ENCODE data around the gene FBXO11. TPM values are rescaled to one million over a fixed set of nuclear protein-coding genes. Genes with fewer than 3 reads are reported as not detected.
A peak's percentile ranks its signal among the peaks of the same experiment; 100 is the strongest.

The FBXO11 gene
- polyA plus RNA-seq, 1 of the 3 experiments (the other 2 are of a cell fraction), result 26.6 TPM

DNA sequence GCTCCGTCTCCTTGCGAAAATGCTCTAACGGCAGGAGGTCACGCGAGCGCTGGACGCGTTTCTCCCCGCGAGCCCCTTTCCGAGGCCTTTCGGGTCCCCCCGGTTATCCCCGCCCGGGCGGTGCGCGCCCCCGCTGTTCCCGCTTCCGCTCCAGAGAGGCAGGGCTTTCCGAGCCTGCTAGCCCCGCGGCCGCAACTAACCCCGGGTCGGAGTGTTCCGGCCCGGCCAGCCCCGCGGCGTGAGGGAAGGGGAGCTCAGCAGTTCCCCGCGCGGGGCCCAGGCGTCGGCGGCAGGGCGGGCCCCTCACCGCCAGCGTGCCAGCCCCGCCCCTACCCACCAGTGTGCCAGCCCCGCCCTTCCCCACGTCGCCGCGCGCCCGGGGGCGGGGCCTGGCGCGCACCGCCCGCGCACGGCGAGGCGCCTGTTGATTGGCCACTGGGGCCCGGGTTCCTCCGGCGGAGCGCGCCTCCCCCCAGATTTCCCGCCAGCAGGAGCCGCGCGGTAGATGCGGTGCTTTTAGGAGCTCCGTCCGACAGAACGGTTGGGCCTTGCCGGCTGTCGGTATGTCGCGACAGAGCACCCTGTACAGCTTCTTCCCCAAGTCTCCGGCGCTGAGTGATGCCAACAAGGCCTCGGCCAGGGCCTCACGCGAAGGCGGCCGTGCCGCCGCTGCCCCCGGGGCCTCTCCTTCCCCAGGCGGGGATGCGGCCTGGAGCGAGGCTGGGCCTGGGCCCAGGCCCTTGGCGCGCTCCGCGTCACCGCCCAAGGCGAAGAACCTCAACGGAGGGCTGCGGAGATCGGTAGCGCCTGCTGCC, 123.4 kb downstream of the FBXO11 start, which contains the start of gene MSH6 (continued):
- TF ChIP-seq, protein P1, sequence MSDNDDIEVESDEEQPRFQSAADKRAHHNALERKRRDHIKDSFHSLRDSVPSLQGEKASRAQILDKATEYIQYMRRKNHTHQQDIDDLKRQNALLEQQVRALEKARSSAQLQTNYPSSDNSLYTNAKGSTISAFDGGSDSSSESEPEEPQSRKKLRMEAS (IDR thresholded peaks at IDR 0.05; ENCODE audit: low read depth), result peak; percentile 90; the same call in 1 of the 2 replicates
- peak; percentile 54; the same call in 1 of the 2 replicates for TF ChIP-seq RFX5 (IDR thresholded peaks at IDR 0.05; ENCODE audit: low read length)
- 0 out of 2 replicates have a peak, but pooled peaks have one; percentile 40 for TF ChIP-seq FOXJ3 (CRISPR knock-in tag; IDR thresholded peaks at IDR 0.05)
- TF ChIP-seq, protein P2, sequence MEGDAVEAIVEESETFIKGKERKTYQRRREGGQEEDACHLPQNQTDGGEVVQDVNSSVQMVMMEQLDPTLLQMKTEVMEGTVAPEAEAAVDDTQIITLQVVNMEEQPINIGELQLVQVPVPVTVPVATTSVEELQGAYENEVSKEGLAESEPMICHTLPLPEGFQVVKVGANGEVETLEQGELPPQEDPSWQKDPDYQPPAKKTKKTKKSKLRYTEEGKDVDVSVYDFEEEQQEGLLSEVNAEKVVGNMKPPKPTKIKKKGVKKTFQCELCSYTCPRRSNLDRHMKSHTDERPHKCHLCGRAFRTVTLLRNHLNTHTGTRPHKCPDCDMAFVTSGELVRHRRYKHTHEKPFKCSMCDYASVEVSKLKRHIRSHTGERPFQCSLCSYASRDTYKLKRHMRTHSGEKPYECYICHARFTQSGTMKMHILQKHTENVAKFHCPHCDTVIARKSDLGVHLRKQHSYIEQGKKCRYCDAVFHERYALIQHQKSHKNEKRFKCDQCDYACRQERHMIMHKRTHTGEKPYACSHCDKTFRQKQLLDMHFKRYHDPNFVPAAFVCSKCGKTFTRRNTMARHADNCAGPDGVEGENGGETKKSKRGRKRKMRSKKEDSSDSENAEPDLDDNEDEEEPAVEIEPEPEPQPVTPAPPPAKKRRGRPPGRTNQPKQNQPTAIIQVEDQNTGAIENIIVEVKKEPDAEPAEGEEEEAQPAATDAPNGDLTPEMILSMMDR (IDR thresholded peaks at IDR 0.05), result 0 out of 2 replicates have a peak, but pooled peaks have one; percentile 9
- peak; percentile 71; the same call in 1 of the 2 replicates for TF ChIP-seq SIN3A (IDR thresholded peaks at IDR 0.05; ENCODE audit: borderline replicate concordance, low read depth, low read length)
- TF ChIP-seq, protein P3, sequence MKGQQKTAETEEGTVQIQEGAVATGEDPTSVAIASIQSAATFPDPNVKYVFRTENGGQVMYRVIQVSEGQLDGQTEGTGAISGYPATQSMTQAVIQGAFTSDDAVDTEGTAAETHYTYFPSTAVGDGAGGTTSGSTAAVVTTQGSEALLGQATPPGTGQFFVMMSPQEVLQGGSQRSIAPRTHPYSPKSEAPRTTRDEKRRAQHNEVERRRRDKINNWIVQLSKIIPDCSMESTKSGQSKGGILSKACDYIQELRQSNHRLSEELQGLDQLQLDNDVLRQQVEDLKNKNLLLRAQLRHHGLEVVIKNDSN (IDR thresholded peaks at IDR 0.05; ENCODE audit: borderline replicate concordance, low read depth), result no peak
- TF ChIP-seq, protein P4, sequence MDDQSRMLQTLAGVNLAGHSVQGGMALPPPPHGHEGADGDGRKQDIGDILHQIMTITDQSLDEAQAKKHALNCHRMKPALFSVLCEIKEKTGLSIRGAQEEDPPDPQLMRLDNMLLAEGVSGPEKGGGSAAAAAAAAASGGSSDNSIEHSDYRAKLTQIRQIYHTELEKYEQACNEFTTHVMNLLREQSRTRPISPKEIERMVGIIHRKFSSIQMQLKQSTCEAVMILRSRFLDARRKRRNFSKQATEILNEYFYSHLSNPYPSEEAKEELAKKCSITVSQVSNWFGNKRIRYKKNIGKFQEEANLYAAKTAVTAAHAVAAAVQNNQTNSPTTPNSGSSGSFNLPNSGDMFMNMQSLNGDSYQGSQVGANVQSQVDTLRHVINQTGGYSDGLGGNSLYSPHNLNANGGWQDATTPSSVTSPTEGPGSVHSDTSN (IDR thresholded peaks at IDR 0.05), result no peak; the same call in 1 of the 2 replicates

DNA sequence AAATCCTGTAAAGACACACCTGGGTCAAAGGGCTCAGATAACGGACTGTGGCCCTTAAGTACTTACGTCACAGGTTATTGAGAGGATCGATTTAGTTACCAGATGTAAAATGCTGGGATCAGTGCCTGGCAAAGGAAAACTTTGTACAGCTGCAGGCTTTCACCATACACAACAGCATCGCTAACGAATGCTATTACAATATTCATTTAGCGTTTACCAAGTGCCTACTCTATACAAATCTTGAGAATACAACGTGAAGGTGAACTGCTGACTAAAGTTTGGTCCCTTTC, 124.0 kb downstream of the FBXO11 start:
- H3K4me3 ChIP-seq (ENCODE audit: low read depth in 2 of 2, low read length in 1 of 2), result peak overlapping the region; percentile 65 to 95
- H4K20me1 ChIP-seq (ENCODE audit: insufficient read depth), result peaks cover 33% of the 10 kb centered on the region
- peaks cover 2 to 13% of the 10 kb centered on the region in 2 experiments; a peak in 3 of 4 replicates for H3K4me1 ChIP-seq (ENCODE audit: control insufficient read depth in 1 of 2, insufficient read depth in 2 of 2, low read depth in 1 of 2, low read length in 1 of 2)
- 30% methylated on average over 7 of the region's 7 CpGs for WGBS (ENCODE audit: low lambda C conversion rate)
- no peaks in the 10 kb centered on the region for H3K9me3 ChIP-seq
- H2AFZ ChIP-seq (ENCODE audit: low read depth), result peak overlapping the region; percentile 95
- ChIA-PET CTCF (interaction anchor here (1.0 to 9.2 kb wide), 8 partner anchors 9 to 450 kb away, joined by 3 to 98 read pairs (median 4); no protein-coding TSS in a partner anchor), POLR2A (interaction anchor here (0.8 to 2.8 kb wide), 7 partner anchors 9 to 437 kb away, joined by 3 to 10 read pairs (median 4); no protein-coding TSS in a partner anchor)
- no peak for DNase-seq
- peaks cover 2 to 12% of the 10 kb centered on the region in 2 experiments for H3K36me3 ChIP-seq (replicated peaks in 1 of 2; ENCODE audit: control insufficient read depth in 1 of 2, insufficient read depth in 2 of 2, low read length in 1 of 2)
- H3K9ac ChIP-seq, result peak overlapping the region; percentile 95
- H3K27ac ChIP-seq (ENCODE audit: low read depth in 2 of 2, low read length in 1 of 2), result peak overlapping the region; percentile 65 to 94; a peak in 3 of 4 replicates
- no peak for TF ChIP-seq MXI1 (IDR thresholded peaks at IDR 0.05; ENCODE audit: low read depth, low read length)
- no peaks in the 10 kb centered on the region for H3K9me2 ChIP-seq
- no peaks in the 10 kb centered on the region for H3K27me3 ChIP-seq (ENCODE audit: insufficient read depth)
- H3K4me2 ChIP-seq, result peak overlapping the region; percentile 97
- H3K79me2 ChIP-seq (ENCODE audit: insufficient read depth), result peaks cover 35% of the 10 kb centered on the region
- H3F3A ChIP-seq (replicated peaks; ENCODE audit: insufficient read depth), result peaks cover 5% of the 10 kb centered on the region

All from SK-N-SH (cell line).